Nephron (organoid): Measurements from ENCODE around the gene ZNF497.

Experiments used
- H3K27ac Mint-ChIP-seq, 3 experiments: 2 replicates each; pipeline ENCODE4 v1.8.0; 2020; ENCODE audit warnings: mixed read lengths in 3 of 3, mild to moderate bottlenecking in 2 of 3, moderate library complexity in 1 of 3
- H3K27me3 Mint-ChIP-seq: 2 replicates; pipeline ENCODE4 v1.8.0; 2021; ENCODE audit warnings: low read depth, mild to moderate bottlenecking, moderate library complexity, mixed read lengths
- H3K36me3 Mint-ChIP-seq: 2 replicates; pipeline ENCODE4 v1.8.0; 2020; ENCODE audit warnings: low read depth, mixed read lengths
- H3K4me1 Mint-ChIP-seq: 2 replicates; pipeline ENCODE4 v1.8.0; 2020; ENCODE audit warnings: mixed read lengths
- H3K4me3 Mint-ChIP-seq, 3 experiments: 2 replicates each; pipeline ENCODE4 v1.8.0; 2020; ENCODE audit warnings: mild to moderate bottlenecking in 3 of 3, mixed read lengths in 3 of 3, moderate library complexity in 2 of 3
- H3K9me3 Mint-ChIP-seq: 2 replicates; pipeline ENCODE4 v1.8.0; 2020; ENCODE audit warnings: mixed read lengths
- CTCF ChIP-seq, 3 experiments: fragments of 200-600 bp; sonication (generic); IDR thresholded peaks; one replicate each; pipeline ENCODE4 v1.5.0; 2021; ENCODE audit warnings: antibody characterized with exemption in 3 of 3; ENCODE audit not compliant: unreplicated experiment in 3 of 3

The ZNF497 gene

GRCh38 chr19:58374200-58374599 lies 11.6 kb upstream of the ZNF497 start:
- peaks cover 4% of the 10 kb centered on the region for H3K4me1 Mint-ChIP-seq
- peaks cover 10% of the 10 kb centered on the region for H3K36me3 Mint-ChIP-seq
- H3K4me3 Mint-ChIP-seq: no peak overlapping the region
- TF ChIP-seq CTCF (IDR thresholded peaks at IDR 0.05; ENCODE audit: unreplicated experiment in 3 of 3): no peak
- H3K27me3 Mint-ChIP-seq: no peaks in the 10 kb centered on the region
- H3K27ac Mint-ChIP-seq: no peak overlapping the region
- no peaks in the 10 kb centered on the region for H3K9me3 Mint-ChIP-seq

DNA sequence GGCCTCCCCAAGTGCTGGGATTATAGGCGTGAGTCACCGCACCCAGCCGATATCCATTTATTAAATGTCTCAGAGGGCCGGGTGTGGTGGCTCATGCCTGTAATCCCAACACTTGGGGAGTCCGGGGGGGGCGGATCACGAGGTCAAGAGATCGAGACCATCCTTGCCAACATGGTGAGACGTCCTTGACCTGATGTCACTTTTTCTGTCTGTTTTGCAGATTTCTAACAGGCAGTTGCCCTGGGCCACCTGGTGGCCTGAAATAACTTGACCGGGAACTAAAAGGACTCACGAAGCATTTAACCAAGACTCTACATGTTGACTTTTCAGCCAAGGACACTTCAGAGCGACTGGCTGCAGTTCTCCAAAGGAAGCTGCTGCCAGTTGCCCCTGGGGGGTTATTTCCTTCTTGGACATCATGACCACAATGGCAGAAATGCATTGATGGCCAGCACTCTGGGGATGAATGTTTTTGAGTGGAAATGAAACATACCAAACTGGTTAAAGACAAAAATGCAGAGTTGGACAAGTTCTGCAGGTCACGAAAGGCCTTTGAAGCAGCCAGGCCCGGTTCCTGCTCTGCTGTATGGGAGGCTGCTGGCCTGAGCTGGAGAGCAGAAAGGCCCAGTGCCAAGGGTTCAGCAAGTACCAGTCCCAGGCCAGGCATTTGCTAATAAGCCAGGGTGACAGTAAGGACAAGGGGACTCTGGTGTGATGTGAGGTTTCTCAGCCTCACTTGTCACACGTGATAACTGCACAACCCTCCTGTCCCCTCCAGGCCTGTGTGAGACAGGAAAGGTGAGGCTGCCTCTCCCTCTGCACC lies 10.0 kb upstream of the ZNF497 start:
- peaks cover 10% of the 10 kb centered on the region for H3K36me3 Mint-ChIP-seq
- H3K27ac Mint-ChIP-seq: no peak overlapping the region
- no peaks in the 10 kb centered on the region for H3K27me3 Mint-ChIP-seq
- H3K4me1 Mint-ChIP-seq: no peaks in the 10 kb centered on the region
- no peak for TF ChIP-seq CTCF (IDR thresholded peaks at IDR 0.05; ENCODE audit: unreplicated experiment in 3 of 3)
- H3K9me3 Mint-ChIP-seq: no peaks in the 10 kb centered on the region
- no peak overlapping the region for H3K4me3 Mint-ChIP-seq

- Mint-ChIP-seq H3K9me3 (no peaks in the 10 kb centered on the region), H3K27ac (no peak overlapping the region), H3K36me3 (peaks cover 13% of the 10 kb centered on the region), H3K27me3 (no peaks in the 10 kb centered on the region), H3K4me1 (no peaks in the 10 kb centered on the region), H3K4me3 (no peak overlapping the region)
- no peak for TF ChIP-seq CTCF (IDR thresholded peaks at IDR 0.05; ENCODE audit: unreplicated experiment in 3 of 3)
These were observed 6.2 kb upstream of the ZNF497 start for GRCh38 chr19:58368561-58369360.

GRCh38 chr19:58367698-58368454 lies 5.3 kb upstream of the ZNF497 start:
- H3K27ac Mint-ChIP-seq: no peak overlapping the region

More at GRCh38 chr19:58367698-58368454, 5.3 kb upstream of the ZNF497 start:
- peaks cover 13% of the 10 kb centered on the region for H3K36me3 Mint-ChIP-seq
- H3K27me3 Mint-ChIP-seq: no peaks in the 10 kb centered on the region
- no peak overlapping the region for H3K4me3 Mint-ChIP-seq
- TF ChIP-seq CTCF (IDR thresholded peaks at IDR 0.05; ENCODE audit: unreplicated experiment in 3 of 3): no peak
- no peaks in the 10 kb centered on the region for H3K9me3 Mint-ChIP-seq
- no peaks in the 10 kb centered on the region for H3K4me1 Mint-ChIP-seq
